ENCODE measurements around the gene HNRNPAB.

GRCh38 chr5:178196986-178197385 is 7.3 kb upstream of the HNRNPAB start:
- peak in 6 of 11 experiments; percentile 21 to 50 (median 32) for TF ChIP-seq CTCF (IDR thresholded peaks at IDR 0.05 in 8 of 11, conservative IDR thresholded peaks at IDR 0.05 in 3 of 11)
- no peak for TF ChIP-seq POLR2A (IDR thresholded peaks at IDR 0.05)
- TF ChIP-seq POLR2AphosphoS5 (IDR thresholded peaks at IDR 0.05): no peak
